Fibroblast of skin of left quadriceps (primary cell): Measurements from ENCODE around the gene TMEM88.

Experiments used
- DNase-seq, 2 experiments: peaks; one replicate each; pipeline ENCODE4 v3.0.0-alpha.2; 2013; ENCODE audit warnings: low read depth in 2 of 2

TMEM88 gene

DNA sequence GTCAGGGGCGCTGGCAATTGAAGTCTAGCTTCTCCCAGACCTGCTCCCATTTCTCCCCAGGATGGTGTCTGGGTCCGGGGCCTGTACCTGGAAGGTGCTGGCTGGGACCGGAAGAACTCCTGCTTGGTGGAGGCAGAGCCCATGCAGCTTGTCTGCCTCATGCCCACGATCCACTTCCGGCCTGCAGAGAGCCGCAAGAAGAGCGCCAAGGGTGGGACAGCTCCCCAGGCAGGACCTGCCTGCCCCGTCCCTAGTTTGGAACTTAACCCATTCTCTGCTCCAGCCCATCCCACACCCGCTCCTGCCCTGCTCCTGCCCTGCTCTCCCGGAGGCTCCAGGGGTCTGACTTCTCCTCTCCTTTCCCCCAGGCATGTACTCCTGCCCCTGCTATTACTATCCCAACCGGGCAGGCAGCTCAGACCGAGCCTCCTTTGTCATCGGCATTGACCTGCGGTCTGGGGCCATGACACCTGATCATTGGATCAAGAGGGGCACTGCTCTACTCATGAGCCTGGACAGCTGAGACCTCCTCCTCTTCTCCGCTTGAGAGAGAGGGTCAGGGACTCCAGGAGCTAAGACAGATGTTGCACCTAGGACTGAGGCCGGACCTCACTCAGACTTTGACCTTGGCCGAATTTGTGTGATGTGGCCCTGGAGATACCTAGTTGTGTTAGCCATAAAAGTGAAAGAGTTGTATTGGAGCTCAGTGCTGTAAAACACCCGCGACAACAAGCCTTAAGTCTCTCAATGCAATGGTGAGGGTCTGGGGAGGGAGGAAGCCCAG, 21.7 kb upstream of the TMEM88 start:
- no peak for DNase-seq

DNA sequence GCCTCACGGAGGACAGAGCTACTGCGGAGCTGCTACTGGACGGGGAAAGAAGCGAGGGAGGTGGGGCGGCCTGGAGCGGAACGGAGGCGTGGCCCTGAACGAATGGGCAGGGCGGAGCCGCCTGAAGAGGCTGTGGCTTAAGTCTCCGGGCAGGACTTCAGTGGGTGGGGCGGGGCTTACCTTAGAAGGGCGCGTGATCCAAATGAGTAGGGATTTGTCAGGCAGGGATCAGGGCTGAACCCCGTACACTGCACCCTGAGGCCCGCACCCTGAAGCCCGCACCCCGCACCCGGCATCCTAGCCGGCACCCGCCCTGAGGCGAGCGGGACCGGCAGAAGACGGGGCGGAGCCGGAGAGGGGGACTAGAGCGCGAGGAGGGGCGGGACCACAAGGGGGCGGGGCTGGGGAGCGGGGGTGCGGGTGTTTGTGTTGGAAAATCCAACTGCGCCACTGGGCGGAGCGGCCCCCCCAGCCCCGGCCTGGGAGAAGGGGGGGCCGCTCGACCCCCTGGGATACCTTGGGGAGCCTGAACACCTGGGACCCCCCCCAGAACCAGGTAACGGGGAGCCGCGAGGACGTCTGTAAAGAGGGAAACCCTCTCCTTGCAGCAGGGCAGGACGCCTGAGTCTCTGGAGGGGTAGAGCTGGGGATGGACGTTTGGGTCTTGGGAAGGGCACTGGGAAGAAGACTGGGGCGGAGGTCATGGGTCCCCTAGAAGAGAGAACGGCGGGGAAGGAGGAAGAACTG, 20.9 kb upstream of the TMEM88 start, which contains the start of gene KDM6B:
Gene KDM6B (plus strand): TSS at position 423 of the 747 bp plus-strand sequence. CDS start 11,338 bp downstream, outside the sequence.
- DNase-seq, result peak in 1 of 2 experiments; percentile 65

DNA sequence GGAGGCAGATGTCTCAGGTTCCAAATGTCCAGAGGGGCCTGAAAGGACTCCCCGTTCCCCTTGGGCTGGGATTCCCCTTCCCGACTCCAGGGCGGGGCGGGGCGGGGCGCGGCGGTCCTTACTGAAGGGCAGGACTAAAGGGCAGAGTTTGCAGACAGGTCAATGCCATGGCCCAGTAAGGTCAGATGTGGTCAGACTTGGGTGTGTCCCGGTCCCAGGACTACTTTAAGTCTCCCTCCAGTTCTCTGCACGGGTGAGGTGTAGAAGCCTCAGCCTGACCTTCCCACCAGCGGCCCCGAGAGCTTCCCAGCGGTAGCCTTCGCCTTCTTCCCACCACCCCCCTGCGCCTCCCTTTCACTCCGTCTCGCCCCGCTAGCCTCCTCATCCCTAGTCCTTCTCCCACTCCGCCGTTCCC, 20.3 kb upstream of the TMEM88 start:
- DNase-seq, result no peak

GRCh38 chr17:7834957-7835813, 19.7 kb upstream of the TMEM88 start:
- DNase-seq, result peak; percentile 98

- DNase-seq, result no peak
Observed at GRCh38 chr17:7835814-7836595, 18.9 kb upstream of the TMEM88 start.

DNA sequence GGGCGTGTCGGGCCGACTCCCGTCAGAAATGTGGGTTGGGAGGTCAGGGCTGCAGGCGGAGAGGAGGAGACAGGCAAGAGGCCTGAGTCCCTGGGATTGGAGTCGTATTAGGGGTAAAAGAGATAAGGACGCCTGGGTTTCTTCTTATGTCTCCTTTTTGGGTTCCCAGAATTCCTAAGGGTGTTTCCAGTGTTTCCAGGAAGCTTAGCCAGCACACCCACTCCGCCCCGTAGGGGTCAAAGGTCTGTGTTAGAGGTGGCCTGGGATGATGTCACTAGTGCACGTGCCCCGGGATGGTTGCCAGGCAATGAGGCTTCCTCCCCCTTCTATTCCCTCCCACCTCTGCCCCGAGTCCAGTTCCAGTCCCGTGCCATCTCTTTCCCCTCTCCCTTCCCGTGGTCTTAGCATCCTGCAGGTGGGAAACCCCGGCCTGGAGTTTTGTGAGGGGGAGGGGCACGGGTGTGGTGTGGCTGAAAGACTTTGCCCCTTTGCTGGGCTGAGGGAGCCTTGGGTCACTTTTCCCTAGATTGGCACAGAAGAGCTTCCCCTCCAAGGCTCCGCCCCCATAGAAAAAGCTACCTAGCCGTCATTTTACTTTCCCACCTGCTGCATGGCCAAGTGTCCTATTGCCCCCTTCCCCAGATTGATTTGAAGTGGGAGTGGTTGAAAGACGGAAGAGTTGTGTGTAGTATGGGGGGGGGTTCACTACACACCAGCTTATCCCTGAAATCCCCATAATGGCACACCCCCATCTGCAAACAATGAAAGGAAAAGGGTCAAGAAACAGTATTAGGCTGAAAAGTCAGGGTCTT, 18.1 kb upstream of the TMEM88 start:
- DNase-seq, result peak in 1 of 2 experiments; percentile 83

- no peak for DNase-seq
Observed at GRCh38 chr17:7837408-7838088, 17.3 kb upstream of the TMEM88 start.

DNA sequence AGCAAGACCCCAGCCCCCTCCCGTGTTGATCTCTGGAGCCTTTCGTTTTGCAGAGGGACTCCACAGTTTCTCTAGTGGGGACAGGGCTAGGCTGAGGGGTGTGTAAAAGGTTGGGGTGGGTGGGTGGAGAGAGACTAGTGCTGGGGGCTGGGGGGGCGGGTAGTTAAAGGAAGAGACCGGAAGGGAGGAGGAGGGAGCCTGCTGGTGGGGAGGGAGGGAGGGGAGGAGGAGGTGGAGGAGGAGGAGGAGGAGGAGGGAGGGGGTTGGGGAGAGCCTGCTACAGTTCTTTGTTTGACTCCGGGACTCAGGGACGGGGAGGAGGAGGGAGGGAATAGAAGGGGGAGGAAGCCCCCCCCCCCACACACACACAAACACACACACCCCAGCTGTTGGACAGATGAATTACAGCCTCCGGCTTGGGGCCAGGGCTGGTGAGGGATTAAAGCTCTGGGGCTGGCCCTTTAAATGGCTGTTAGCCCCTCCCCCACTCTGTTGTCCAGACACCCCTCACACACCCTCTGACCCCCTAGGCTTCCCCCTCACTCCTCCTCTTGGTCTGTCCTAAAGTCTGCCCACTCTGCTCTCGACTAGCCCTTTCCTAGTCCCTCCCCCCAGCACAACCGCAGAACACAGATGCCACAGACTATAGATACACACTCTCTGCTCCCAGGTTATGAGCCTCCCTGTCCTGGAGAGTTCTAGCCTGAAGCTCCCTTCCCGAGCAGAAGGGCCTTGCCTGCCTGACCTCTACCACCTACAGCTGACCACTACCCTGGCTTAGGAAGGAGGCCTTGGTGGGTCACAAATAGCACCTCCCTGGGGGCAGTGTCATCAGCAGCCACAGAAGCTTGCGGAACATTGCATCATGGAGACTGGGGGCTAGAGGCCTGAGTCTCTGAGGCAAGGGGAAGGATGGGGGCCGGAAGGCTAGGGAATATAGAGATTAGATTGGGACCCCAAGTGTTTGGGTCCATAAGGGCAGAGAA, 16.5 kb upstream of the TMEM88 start:
- DNase-seq, result peak in 1 of 2 experiments; percentile 74

- DNase-seq, result no peak
Observed at GRCh38 chr17:7839190-7839875, 15.5 kb upstream of the TMEM88 start.

- DNase-seq, result no peak
Observed at GRCh38 chr17:7839876-7840261, 15.0 kb upstream of the TMEM88 start.

DNA sequence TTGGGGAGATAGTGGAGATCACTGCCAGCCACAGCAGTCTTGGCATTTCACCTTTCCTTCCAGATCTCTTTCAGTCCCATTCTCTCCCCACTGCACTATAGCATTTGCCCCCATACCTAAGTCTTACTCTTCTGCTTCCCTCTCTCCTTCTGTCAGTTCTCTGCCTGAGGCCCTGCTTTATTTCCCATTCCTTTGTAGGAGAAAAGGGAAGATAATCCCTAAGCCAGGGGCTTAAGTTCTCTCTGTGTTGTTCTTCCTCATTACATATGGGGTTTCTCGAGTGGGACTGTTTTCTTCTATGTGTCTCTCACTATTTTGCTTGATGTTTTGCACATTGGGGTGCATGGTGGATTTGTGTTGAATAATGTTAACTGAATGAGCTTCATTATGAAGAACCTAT, 14.4 kb upstream of the TMEM88 start:
- no peak for DNase-seq

DNA sequence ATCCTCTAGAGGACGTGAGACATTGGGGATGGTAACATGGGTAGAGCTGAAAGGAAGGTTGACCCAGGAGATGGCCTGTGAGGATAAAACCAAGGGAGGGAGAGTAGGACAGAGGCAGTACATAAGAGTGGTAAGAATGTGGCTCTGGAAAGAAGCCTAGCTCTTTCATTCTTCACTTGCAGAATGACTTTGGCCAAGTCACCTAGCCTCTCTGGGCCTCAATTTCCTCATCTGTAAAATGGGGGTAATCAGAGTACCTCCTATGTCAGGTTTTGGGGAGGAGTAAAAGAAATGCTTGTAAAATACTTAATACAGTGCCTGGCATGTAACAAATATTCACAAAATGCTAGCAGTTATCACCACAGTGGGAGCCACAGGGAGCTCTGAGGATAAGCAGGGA, 14.0 kb upstream of the TMEM88 start:
- DNase-seq, result no peak

DNA sequence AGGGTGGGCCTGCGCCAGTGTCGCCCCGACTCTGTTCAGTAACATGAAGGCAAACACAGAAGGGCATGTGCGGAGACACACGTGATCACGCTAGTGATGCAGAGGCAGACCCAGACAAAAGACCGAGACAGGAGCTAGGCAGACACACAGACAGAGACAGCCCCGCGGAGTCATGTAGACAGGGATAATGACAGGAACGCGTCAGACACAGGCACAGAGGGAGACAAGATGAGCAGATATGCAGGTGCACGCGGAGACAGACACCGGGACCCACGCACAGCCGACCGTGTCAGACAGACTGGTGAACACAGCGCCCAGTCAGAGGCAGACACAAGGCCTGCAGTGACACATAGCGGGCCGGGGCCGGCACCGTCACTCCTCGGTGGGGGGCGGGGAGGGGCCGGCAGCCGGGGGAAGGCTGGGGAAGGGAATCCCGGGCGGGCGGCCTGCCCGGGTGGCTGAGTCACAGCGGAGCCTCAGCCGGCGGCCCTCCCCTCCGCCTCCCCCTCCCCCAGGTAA, 13.4 kb upstream of the TMEM88 start:
- peak in 1 of 2 experiments; percentile 80 for DNase-seq

GRCh38 chr17:7841915-7842379, 12.9 kb upstream of the TMEM88 start:
- DNase-seq, result peak in 1 of 2 experiments; percentile 72

GRCh38 chr17:7842380-7843256, 12.2 kb upstream of the TMEM88 start:
- peak in 1 of 2 experiments; percentile 74 for DNase-seq

- DNase-seq, result no peak
Observed at GRCh38 chr17:7843257-7843535, 11.7 kb upstream of the TMEM88 start.
